ENCODE data around the gene DNAH1.
"Not testable (repeated sequence)": the region's sequence is repeated elsewhere in the genome, so short reads cannot be mapped to it uniquely, and the experiment has no call there.

The DNAH1 gene

GRCh38 chr3:52315977-52316764, at the start of gene DNAH1:
Gene DNAH1, plus strand, starts transcription at chr3:52316319. Its CDS starts 6,124 bp downstream, at chr3:52322443.
- no peak for DNase-seq (ENCODE audit: low read depth)

- DNase-seq (ENCODE audit: low read depth) = no peak
Observed at GRCh38 chr3:52268036-52268435, 48.1 kb upstream of the DNAH1 start.

GRCh38 chr3:52269776-52270175, 46.3 kb upstream of the DNAH1 start:
- DNase-seq (ENCODE audit: low read depth) = no peak

GRCh38 chr3:52270252-52270754, 45.8 kb upstream of the DNAH1 start:
- DNase-seq (ENCODE audit: low read depth) = no peak

- not testable (repeated sequence) for DNase-seq (ENCODE audit: low read depth)
Observed at GRCh38 chr3:52272172-52272571, 43.9 kb upstream of the DNAH1 start.

- DNase-seq (ENCODE audit: low read depth) = no peak
Observed at GRCh38 chr3:52272831-52273230, 43.3 kb upstream of the DNAH1 start.

GRCh38 chr3:52274781-52275180, 41.3 kb upstream of the DNAH1 start:
- DNase-seq (ENCODE audit: low read depth) = not testable (repeated sequence)

- no peak for DNase-seq (ENCODE audit: low read depth)
Observed at GRCh38 chr3:52277071-52277964, 38.8 kb upstream of the DNAH1 start.

GRCh38 chr3:52277972-52278509, 38.1 kb upstream of the DNAH1 start:
- peak; percentile 29 for DNase-seq (ENCODE audit: low read depth)

GRCh38 chr3:52278510-52279069, 37.5 kb upstream of the DNAH1 start, which contains the start of gene WDR82:
Gene WDR82, minus strand, starts transcription at chr3:52278649. Its CDS starts 288 bp downstream, at chr3:52278361.
- peak; percentile 56 for DNase-seq (ENCODE audit: low read depth)

- DNase-seq (ENCODE audit: low read depth) = no peak
Observed at GRCh38 chr3:52279596-52279995, 36.5 kb upstream of the DNAH1 start.

GRCh38 chr3:52280050-52280461, 36.1 kb upstream of the DNAH1 start:
- DNase-seq (ENCODE audit: low read depth) = no peak

- no peak for DNase-seq (ENCODE audit: low read depth)
Observed at GRCh38 chr3:52281981-52282801, 33.9 kb upstream of the DNAH1 start.

- DNase-seq (ENCODE audit: low read depth) = no peak
Observed at GRCh38 chr3:52283306-52283705, 32.8 kb upstream of the DNAH1 start.

GRCh38 chr3:52284051-52284450, 32.1 kb upstream of the DNAH1 start:
- not testable (repeated sequence) for DNase-seq (ENCODE audit: low read depth)

- no peak for DNase-seq (ENCODE audit: low read depth)
Observed at GRCh38 chr3:52286777-52287110, 29.4 kb upstream of the DNAH1 start.

GRCh38 chr3:52288674-52289073, 27.4 kb upstream of the DNAH1 start:
- DNase-seq (ENCODE audit: low read depth) = no peak

GRCh38 chr3:52289338-52289746, 26.8 kb upstream of the DNAH1 start:
- no peak for DNase-seq (ENCODE audit: low read depth)

GRCh38 chr3:52289747-52290595, 26.1 kb upstream of the DNAH1 start:
- DNase-seq (ENCODE audit: low read depth) = no peak
